ENCODE data around the gene TCF7.
A peak's percentile ranks its signal among the peaks of the same experiment; 100 is the strongest.

The TCF7 gene

DNA sequence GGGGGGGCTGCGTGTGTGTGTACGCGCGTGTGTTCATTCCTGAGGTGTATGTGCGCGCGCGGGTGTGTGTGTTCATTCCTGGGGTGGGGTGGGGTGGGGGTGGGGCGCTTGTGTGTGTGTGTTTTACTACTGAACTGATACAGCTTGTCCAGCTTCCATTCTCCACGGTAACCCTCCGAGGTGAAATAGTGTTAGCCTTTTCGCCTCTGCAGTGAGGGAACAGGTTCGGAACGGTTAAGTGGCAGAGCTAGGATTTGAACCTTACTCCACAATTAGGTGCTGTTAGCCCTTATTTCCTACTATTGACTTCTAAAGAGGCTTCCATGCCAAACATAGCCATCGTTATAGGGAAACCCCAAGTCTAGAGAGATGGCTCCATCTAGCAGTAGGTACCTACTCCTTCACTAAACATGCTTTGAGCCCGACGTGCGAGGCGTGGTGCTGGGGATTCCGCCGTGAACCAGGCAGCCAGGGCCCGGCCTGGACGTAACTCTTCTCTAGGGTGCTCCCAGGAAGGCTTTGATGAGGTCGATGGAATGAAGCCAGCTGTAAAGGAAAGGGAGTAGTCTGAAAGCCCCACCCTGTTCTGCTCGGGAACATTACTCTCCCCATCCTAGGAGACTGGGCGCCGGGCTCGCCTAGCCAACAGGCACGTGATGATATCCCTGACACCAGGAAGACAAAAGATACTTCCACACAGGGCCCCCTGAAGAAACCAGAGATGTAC is 63.1 kb downstream of the TCF7 start:
- no peak for DNase-seq (ENCODE audit: low read depth)

DNA sequence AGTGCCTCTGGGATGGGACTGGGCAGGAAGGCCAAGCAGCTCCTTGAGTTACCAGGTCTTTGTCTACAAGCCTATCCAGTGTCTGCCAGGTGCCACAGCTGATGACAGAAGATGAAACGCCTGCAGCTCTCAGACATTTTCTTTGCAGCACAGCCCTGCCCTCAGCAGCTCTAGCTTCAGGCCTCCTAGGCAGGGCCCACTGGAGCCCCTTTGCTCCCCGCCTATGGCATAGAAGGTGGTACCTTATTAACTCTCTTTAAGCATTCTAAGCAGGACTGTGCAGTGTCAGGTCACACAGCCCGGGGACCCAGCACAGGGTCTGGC is 63.6 kb downstream of the TCF7 start:
- no peak for DNase-seq (ENCODE audit: low read depth)

DNA sequence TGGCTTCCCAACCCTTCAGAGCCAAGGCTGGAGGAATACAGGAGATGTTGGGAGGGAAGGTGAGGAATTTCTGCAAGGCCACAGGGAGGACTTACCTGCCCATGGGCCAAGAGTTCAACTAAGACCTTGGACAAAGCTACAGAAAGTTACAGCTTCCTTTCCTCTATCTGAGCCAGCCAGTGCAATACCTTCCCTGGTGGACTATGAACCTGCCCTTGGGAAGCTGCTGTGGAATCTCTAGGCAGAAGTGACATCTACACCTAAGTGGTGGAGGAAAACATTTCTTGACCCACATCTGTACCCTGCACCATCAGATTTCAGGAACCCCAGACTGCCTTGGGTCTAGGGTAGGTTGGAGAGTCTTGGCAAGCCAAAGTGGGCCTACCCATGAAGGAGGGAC is 69.0 kb downstream of the TCF7 start:
- no peak for DNase-seq (ENCODE audit: low read depth)

DNA sequence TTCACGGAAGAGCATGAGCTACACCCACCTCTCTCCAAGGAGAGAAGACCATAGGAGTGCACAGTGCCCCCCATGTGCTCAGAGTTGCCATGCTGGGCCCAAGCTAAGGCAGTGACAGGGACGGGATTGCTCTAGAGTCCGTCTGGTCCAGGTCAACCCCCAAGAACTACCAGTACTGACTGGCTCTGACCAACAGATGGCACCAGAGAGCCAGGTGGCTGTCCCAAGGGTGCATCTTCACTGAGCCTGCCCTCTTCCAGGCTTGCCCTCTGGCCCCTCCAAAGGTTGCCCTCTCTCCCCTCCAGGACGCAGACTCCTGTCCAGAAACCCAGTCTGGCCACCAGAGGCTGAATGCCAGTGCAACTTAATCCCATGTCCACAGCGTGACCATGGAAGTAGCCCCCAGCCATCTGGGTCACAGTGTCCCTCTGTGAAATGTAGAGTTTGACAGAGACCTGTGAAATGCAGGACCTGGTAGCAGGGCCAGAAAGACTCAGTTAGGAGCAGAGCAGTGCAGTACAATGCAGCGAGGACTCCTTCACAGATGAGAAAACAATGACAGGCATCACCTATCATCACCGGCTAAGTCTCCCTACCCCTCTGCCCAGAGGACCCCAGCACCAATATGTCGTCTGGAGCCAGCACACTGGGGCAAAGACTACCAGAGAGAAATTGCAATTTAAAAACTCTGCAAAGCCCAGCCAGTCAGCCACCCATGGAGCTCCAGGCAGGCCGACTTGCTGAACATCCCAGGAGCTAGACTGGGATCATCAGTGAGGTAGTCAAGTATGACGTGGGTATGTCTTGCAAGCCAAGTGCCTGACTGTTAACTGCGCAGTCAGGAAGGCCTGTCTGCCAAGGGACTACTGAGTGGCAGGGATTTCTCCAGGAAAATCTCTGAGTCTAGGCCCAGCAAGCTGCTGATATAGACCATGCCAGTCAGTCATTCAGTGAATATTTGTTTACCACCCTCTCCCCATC is 70.0 kb downstream of the TCF7 start:
- DNase-seq (ENCODE audit: low read depth), result peak; percentile 55

DNA sequence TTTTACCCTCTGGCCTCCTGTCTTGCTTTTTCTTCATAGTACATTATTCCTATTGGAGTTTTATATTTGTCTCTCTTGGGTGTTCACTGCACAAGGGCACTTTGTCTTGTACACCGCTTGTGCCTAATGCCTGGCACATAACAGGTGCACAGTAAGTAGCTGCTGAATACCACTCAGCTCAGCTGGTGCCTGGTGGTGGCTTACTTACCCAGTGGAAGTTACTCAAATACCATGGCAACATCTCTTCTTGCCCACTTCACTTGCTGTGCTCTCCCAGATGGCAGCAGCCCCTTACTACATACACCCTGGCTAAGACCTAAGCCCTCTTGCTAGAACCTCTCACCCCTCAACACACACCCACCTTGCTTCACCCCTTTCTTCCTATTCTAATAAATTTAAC is 73.6 kb downstream of the TCF7 start:
- no peak for DNase-seq (ENCODE audit: low read depth)

DNA sequence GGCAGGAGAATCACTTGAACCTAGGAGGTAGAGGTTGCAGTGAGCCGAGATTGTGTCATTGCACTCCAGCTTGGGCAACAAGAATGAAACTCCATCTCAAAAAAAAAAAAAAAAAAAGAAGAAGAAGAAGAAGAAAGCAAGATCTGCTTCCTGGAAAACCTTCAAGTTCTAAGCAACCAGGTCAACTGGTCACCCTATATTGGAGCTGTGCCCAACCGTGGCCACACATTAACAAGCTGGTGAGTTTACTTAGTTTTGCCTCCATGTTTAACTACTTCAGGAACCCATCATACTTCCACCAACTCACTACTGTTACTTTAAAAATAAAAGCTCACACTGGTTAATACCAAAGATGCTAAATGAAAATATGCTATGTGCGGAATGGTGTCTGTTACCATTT is 74.5 kb downstream of the TCF7 start:
- DNase-seq (ENCODE audit: low read depth), result no peak

DNA sequence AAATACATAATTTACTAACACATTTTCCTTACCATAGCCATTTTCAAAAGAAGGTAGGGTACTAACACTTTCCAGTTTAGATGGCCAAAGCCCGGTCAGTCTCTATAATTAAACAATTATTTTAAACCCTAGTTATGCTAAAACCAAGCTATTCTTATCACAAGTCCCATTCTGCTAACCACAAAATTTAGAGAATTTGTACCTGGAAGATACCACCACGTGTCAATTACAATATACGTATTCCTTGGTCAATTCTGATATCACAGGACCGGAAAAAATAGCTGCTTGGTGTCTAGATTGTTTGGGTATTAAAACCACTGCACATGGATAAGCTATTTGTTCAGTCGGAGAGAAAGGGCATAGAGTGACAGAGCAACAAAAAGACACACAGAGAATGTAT is 81.2 kb downstream of the TCF7 start:
- no peak for DNase-seq (ENCODE audit: low read depth)
